ENCODE data around the gene XPO6. TPM values are rescaled to one million over a fixed set of nuclear protein-coding genes. Genes with fewer than 3 reads are reported as not detected.

The XPO6 gene, protein sequence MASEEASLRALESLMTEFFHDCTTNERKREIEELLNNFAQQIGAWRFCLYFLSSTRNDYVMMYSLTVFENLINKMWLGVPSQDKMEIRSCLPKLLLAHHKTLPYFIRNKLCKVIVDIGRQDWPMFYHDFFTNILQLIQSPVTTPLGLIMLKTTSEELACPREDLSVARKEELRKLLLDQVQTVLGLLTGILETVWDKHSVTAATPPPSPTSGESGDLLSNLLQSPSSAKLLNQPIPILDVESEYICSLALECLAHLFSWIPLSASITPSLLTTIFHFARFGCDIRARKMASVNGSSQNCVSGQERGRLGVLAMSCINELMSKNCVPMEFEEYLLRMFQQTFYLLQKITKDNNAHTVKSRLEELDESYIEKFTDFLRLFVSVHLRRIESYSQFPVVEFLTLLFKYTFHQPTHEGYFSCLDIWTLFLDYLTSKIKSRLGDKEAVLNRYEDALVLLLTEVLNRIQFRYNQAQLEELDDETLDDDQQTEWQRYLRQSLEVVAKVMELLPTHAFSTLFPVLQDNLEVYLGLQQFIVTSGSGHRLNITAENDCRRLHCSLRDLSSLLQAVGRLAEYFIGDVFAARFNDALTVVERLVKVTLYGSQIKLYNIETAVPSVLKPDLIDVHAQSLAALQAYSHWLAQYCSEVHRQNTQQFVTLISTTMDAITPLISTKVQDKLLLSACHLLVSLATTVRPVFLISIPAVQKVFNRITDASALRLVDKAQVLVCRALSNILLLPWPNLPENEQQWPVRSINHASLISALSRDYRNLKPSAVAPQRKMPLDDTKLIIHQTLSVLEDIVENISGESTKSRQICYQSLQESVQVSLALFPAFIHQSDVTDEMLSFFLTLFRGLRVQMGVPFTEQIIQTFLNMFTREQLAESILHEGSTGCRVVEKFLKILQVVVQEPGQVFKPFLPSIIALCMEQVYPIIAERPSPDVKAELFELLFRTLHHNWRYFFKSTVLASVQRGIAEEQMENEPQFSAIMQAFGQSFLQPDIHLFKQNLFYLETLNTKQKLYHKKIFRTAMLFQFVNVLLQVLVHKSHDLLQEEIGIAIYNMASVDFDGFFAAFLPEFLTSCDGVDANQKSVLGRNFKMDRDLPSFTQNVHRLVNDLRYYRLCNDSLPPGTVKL
- 212 and 236 TPM in 2 replicates for total RNA-seq

GRCh38 chr16:28211758-28212531 is at the start of gene XPO6:
Gene XPO6, minus strand, starts transcription at chr16:28211965. Its CDS starts 597 bp downstream, at chr16:28211368.
- intact Hi-C loops (cut with micrococcal nuclease): loop anchor here (1.0 to 5.0 kb wide), 4 partner anchors 19 to 71 kb away; no protein-coding TSS in a partner anchor
- TF ChIP-seq, protein P1, sequence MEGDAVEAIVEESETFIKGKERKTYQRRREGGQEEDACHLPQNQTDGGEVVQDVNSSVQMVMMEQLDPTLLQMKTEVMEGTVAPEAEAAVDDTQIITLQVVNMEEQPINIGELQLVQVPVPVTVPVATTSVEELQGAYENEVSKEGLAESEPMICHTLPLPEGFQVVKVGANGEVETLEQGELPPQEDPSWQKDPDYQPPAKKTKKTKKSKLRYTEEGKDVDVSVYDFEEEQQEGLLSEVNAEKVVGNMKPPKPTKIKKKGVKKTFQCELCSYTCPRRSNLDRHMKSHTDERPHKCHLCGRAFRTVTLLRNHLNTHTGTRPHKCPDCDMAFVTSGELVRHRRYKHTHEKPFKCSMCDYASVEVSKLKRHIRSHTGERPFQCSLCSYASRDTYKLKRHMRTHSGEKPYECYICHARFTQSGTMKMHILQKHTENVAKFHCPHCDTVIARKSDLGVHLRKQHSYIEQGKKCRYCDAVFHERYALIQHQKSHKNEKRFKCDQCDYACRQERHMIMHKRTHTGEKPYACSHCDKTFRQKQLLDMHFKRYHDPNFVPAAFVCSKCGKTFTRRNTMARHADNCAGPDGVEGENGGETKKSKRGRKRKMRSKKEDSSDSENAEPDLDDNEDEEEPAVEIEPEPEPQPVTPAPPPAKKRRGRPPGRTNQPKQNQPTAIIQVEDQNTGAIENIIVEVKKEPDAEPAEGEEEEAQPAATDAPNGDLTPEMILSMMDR (IDR thresholded peaks at IDR 0.05): no peak
- H3K4me1 Mint-ChIP-seq: peaks cover 38% of the 10 kb centered on the region
- ChIA-PET POLR2A (interaction anchor here (0.6 to 6.2 kb wide), 7 partner anchors 19 to 73 kb away, joined by 3 to 70 read pairs (median 19); no protein-coding TSS in a partner anchor), CTCF (interaction anchor here (0.6 kb wide), 1 partner anchor 53 kb away, joined by 3 read pairs; no protein-coding TSS in a partner anchor)
- H3K27ac Mint-ChIP-seq: peak within 1 kb of the TSS; percentile 79
- ATAC-seq (ENCODE audit: low read depth): peak; percentile 89
- peaks cover 20% of the 10 kb centered on the region for H3K36me3 Mint-ChIP-seq (ENCODE audit: low read depth)
- H3K27me3 Mint-ChIP-seq: no peaks in the 10 kb centered on the region
- H3K4me3 Mint-ChIP-seq: peak within 1 kb of the TSS; percentile 89
- no peaks in the 10 kb centered on the region for H3K9me3 Mint-ChIP-seq
- peak; percentile 99 for DNase-seq

DNA sequence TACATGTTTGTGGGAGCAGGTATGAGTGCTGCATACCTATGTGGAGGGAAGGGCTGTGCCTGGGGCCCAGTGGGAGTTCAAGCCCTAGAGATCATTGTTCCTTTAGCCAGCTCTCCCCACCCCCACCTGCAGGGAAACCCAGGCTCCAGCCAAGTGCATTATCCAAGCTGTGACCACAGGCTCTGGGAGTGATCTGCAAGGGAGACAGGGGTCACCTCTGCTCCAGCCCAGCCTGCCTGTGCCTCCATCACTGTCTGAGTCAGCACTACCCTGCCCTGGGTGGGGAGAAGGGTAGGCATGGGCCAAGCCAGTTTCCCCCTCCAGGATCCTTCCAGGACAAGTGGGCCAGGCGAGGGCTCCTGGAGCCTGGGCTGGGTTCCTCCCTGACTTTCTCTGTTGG is 48.4 kb upstream of the XPO6 start:
- ChIA-PET CTCF (no interaction called here), POLR2A (no interaction called here)
- Mint-ChIP-seq H3K4me1 (no peaks in the 10 kb centered on the region), H3K36me3 (ENCODE audit: low read depth) (no peaks in the 10 kb centered on the region), H3K27ac (no peak overlapping the region), H3K4me3 (no peak overlapping the region), H3K27me3 (peaks cover 37% of the 10 kb centered on the region), H3K9me3 (no peaks in the 10 kb centered on the region)
- DNase-seq (no peak), ATAC-seq (ENCODE audit: low read depth) (no peak)
- TF ChIP-seq, protein P1 (IDR thresholded peaks at IDR 0.05): no peak
- intact Hi-C loops (cut with micrococcal nuclease): no loop called here

GRCh38 chr16:28259781-28260150 is 48.0 kb upstream of the XPO6 start:
- TF ChIP-seq, protein P1 (IDR thresholded peaks at IDR 0.05): no peak
- intact Hi-C loops (cut with micrococcal nuclease): no loop called here
- no peak overlapping the region for H3K27ac Mint-ChIP-seq
- H3K27me3 Mint-ChIP-seq: peaks cover 36% of the 10 kb centered on the region
- no peak for ATAC-seq (ENCODE audit: low read depth)
- ChIA-PET CTCF (no interaction called here), POLR2A (no interaction called here)
- no peaks in the 10 kb centered on the region for H3K36me3 Mint-ChIP-seq (ENCODE audit: low read depth)
- no peaks in the 10 kb centered on the region for H3K4me1 Mint-ChIP-seq
- H3K9me3 Mint-ChIP-seq: no peaks in the 10 kb centered on the region
- H3K4me3 Mint-ChIP-seq: no peak overlapping the region
- DNase-seq: no peak

DNA sequence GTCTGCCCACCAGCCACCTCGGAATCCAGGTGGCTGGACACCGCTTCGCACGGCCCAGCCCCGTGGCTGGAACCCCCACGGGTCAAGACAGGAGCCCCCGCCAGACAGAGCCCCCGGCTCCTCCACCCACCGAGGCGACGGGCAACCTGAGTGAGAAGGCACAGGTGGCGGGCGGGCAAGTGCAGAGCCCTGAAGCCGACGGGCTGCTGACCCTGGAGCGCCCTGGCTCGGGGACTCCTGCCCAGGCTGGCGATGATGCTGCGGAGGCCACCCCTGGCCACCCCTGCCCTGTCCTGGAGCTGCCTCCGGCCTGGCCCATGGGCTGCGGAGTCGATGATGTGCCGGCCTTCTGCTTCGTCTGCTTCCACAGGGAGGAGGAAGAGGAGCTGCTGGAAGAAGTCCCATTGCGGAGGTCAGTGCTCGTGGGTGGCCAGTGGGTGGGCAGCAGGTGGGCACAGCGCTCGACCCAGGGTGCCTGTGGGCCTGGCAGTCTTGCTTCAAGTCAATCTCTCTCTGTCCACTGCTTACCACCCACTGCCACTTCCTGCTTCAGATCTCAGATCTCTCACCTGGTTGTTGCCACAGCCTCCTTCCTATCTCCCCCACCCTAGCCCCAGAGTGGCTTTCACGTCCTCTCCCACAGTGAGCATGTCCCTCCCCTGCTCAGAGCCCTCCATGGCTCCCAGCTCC is 47.5 kb upstream of the XPO6 start:
- no peak overlapping the region for H3K4me3 Mint-ChIP-seq
- intact Hi-C loops (cut with micrococcal nuclease): no loop called here
- TF ChIP-seq, protein P1 (IDR thresholded peaks at IDR 0.05): no peak
- ChIA-PET POLR2A (no interaction called here), CTCF (no interaction called here)
- no peaks in the 10 kb centered on the region for H3K4me1 Mint-ChIP-seq
- DNase-seq (no peak), ATAC-seq (ENCODE audit: low read depth) (no peak)
- no peaks in the 10 kb centered on the region for H3K36me3 Mint-ChIP-seq (ENCODE audit: low read depth)
- H3K27ac Mint-ChIP-seq: no peak overlapping the region
- H3K9me3 Mint-ChIP-seq: no peaks in the 10 kb centered on the region
- H3K27me3 Mint-ChIP-seq: peaks cover 32% of the 10 kb centered on the region

Data from activated B cell treated with CpG ODN at 0.5 μM for 24 hours (primary cell).